HG03280 (cell line): Measurements from ENCODE around the gene GMFB.

ENCODE experiments used
- ATAC-seq: cut with Tn5 transposase; IDR thresholded peaks from one replicate; pipeline ENCODE4 v1.9.1; 2021; ENCODE audit warnings: mild to moderate bottlenecking, moderate library complexity; ENCODE audit not compliant: unreplicated experiment

The GMFB gene

DNA sequence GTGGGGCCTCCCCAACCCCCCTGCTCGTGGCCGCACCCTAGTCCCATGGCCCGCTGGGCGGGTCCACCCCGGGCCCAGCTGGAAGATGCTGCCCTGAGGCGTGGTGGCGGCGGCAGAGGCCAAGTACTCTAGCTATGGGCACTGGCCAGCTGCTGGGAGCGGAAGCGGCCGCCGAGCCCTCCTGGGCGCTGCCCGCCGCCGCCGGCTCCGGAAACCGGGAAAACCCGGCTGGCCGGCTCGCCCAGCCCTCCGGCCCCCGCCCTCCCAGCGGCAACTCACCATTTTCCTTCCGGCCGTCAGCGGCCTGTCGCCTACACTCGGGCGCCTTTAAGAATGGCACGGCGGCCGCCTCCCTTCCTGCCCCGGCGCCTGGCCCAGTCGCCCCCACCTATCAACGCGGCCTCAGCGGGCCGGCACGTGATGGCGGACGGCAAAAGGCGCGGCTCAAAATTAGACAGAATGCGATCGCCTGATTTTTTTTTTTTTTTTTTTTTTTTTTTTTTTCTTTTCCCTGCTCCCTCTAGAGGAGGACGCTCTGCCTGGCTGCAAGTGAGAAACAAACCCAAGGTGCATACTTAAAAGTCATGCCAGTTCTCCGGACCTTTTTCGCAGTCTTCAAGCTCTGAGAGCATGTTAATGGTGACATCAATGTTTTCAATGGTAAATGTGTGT lies at the start of gene GMFB:
Gene GMFB (minus strand): TSS at position 335 of the 672 bp plus-strand sequence. CDS start 53 bp downstream, at position 282.
- ATAC-seq = peak; percentile 95

GRCh38 chr14:54538055-54538454 lies 49.3 kb upstream of the GMFB start:
- no peak for ATAC-seq

DNA sequence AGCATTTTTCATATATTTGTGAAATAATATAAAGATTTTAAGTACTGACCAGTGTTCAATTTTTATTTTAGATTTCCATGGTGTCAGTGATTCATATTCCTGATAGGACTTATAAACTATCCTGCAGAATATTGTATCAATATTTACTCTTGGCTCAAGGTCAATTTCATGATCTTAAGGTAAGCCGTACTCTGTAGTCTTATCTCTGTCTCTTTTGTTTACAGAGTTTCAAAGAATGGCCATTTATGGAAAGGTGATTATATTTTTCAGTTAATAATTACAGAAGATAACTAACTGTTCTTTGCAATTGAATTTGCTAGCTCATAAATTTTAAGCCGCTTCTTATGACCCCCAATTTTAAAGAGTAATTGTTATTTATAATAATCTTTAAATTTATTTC lies 48.9 kb upstream of the GMFB start:
- no peak for ATAC-seq

GRCh38 chr14:54535646-54536045 lies 46.9 kb upstream of the GMFB start:
- ATAC-seq = no peak

- no peak for ATAC-seq
Observed at GRCh38 chr14:54535126-54535525, 46.3 kb upstream of the GMFB start.

- ATAC-seq = no peak
Observed at GRCh38 chr14:54533100-54533499, 44.3 kb upstream of the GMFB start.

DNA sequence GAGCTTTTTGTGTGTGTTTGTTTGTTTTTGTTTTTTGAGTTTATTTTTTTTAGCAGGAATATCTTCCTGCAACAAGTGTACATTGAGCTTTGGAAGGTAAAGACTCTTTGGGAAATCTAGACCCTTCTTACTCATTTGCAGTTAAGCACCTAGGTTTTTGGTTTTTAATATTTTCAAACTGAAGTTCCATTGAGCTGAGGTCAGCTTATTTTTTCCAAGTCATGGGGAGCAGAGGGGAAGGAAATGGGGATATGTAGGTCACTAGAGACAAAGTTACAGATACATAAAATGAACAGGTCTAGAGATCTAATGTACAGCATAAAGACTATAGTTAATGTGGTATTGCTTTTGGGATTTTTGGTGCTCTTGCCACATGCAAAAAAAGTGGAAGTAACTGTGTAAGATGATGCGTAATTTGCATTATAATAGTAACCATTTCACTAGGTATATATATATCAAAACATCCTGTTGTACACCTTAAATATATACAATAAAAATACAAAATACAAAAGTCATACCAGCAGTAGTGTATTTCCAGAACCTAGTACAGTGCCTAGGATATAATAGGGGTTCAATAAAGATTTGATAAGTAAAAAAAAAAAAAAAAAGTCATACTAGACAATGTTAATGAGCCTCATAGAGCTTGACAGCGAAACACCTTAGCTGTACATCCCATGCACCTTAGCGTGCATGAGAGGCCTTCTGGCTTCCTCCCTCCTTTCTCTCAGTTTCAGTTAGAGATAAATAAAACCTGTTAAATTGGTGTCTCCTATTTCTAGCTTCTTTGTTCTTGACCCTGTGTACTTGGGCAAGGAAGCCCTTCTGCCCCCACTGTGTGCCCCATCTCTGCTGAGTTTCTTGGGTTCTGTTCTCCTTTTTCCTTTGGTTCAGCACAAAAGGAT lies 43.6 kb upstream of the GMFB start:
- no peak for ATAC-seq

- no peak for ATAC-seq
Observed at GRCh38 chr14:54529811-54530210, 41.0 kb upstream of the GMFB start.

GRCh38 chr14:54528973-54529372 lies 40.2 kb upstream of the GMFB start:
- ATAC-seq = no peak

DNA sequence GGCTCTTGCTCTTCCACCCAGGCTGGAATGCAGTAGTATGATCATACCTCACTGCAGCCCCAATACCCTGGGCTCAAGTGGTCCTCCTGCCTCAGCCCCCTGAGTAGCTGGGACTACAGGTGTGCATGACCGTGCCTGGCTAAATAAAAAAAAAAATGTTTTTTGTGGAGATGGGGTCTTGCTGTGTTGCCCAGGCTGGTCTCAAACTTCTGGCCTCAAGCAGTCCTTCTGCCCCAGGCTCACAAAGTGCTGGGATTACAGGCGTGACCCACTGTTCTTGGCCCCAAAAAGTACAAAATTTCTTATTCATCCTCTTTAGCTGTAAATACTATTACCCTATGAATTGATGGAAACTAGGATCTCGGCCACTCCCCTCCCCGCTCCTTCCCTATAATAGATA lies 35.6 kb upstream of the GMFB start:
- no peak for ATAC-seq

DNA sequence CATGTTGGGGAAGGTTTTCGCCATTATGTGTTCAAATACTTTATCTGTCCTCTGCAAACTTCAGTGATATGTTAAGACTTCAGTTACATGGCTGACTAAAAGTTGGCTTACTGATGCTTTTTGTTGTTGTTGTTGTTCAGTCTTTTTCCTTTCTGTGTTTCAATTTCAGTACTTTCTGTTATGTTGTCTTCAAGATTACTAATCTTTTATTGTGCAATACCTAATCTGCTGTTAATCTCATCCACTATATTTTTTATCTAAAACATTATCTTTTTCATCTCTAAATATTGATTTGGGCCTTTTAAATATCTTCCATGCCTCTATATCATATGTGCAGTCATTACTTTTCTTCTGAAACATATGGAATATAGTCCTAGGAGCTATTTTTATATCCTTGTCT lies 27.9 kb upstream of the GMFB start:
- ATAC-seq = no peak

GRCh38 chr14:54515670-54516069 lies 26.9 kb upstream of the GMFB start:
- ATAC-seq = no peak

GRCh38 chr14:54512393-54512792 lies 23.6 kb upstream of the GMFB start:
- ATAC-seq = no peak

- ATAC-seq = peak; percentile 97
Observed at GRCh38 chr14:54509546-54510501, 21.0 kb upstream of the GMFB start, which contains the start of gene CGRRF1. TSS of gene CGRRF1 (plus strand) at chr14:54509906. CDS start at chr14:54509960, 54 bp downstream.

- ATAC-seq = no peak
Observed at GRCh38 chr14:54503486-54503885, 14.7 kb upstream of the GMFB start.

DNA sequence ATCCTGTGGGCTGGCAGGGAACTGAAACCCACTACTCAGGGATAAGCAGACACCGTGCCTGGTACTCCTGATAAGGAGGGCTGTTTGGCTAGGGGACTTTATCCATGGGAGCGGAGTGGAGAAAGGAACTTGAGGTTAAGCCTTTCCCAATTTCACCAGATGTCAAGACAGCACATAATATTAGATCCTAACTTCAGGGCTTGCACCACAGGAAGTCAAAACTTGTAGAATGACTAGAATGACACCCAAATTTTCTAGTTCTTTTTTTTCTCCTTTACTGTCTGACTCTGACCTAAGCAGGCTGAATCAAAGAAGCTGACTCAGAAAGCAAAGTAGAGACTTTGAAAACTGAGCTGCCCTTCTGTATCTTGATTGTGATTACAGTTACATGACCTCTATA lies 13.8 kb upstream of the GMFB start:
- ATAC-seq = no peak

GRCh38 chr14:54501480-54501879 lies 12.7 kb upstream of the GMFB start:
- no peak for ATAC-seq

DNA sequence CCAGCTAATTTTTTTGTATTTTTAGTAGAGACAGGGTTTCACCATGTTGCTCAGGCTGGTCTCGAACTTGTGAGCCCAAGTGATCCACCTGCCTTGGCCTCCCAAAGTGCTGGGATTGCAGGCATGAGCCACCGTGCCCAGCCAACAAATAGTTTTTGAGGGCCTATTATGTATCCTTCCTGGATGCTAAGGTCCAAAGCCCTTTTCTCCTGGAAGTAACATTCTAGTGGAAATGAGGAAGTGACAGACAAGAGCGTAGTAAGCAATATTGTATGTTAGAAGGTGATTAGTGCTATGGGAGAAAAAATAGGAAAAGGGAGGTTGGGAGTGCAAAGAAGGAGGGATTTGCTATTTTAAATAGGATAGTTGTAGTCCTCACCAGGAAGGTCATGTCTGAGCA lies 12.0 kb upstream of the GMFB start:
- ATAC-seq = no peak

GRCh38 chr14:54498579-54498978 lies 9.8 kb upstream of the GMFB start:
- ATAC-seq = no peak

- no peak for ATAC-seq
Observed at GRCh38 chr14:54498095-54498531, 9.3 kb upstream of the GMFB start.

GRCh38 chr14:54497224-54497623 lies 8.4 kb upstream of the GMFB start:
- no peak for ATAC-seq
